ENCODE data around the gene PLAAT2. TPM values are rescaled to one million over a fixed set of nuclear protein-coding genes. Genes with fewer than 3 reads are reported as not detected.

PLAAT2 gene
- total and polyA plus RNA-seq, 9 of the 15 experiments (the other 6 are each of a cell fraction or from before 2014, with no cell fraction given), result not detected

GRCh38 chr11:63517156-63517555 lies 46.0 kb downstream of the PLAAT2 start (continued):
- 0 out of 2 replicates have a peak, but pooled peaks have one; percentile 23 for TF ChIP-seq MTA3 (IDR thresholded peaks at IDR 0.05; ENCODE audit: borderline replicate concordance)
- TF ChIP-seq, protein P1, sequence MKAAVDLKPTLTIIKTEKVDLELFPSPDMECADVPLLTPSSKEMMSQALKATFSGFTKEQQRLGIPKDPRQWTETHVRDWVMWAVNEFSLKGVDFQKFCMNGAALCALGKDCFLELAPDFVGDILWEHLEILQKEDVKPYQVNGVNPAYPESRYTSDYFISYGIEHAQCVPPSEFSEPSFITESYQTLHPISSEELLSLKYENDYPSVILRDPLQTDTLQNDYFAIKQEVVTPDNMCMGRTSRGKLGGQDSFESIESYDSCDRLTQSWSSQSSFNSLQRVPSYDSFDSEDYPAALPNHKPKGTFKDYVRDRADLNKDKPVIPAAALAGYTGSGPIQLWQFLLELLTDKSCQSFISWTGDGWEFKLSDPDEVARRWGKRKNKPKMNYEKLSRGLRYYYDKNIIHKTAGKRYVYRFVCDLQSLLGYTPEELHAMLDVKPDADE (conservative IDR thresholded peaks at IDR 0.05; ENCODE audit: control insufficient read depth, low read depth, low read length), result no peak
- TF ChIP-seq ELF4 (CRISPR knock-in tag; IDR thresholded peaks at IDR 0.05), result no peak
- no peak for TF ChIP-seq JUN (IDR thresholded peaks at IDR 0.05; ENCODE audit: borderline replicate concordance, low read depth, low read length)
- no peak for TF ChIP-seq JUN (CRISPR knock-in tag; IDR thresholded peaks at IDR 0.05; ENCODE audit: borderline replicate concordance)
- TF ChIP-seq ETV6 (IDR thresholded peaks at IDR 0.05; ENCODE audit: borderline replicate concordance in 1 of 2, low read depth in 2 of 2, low read length in 1 of 2), result no peak
- TF ChIP-seq ETV6 (CRISPR knock-in tag; IDR thresholded peaks at IDR 0.05; ENCODE audit: borderline replicate concordance), result no peak
- TF ChIP-seq, protein P2, sequence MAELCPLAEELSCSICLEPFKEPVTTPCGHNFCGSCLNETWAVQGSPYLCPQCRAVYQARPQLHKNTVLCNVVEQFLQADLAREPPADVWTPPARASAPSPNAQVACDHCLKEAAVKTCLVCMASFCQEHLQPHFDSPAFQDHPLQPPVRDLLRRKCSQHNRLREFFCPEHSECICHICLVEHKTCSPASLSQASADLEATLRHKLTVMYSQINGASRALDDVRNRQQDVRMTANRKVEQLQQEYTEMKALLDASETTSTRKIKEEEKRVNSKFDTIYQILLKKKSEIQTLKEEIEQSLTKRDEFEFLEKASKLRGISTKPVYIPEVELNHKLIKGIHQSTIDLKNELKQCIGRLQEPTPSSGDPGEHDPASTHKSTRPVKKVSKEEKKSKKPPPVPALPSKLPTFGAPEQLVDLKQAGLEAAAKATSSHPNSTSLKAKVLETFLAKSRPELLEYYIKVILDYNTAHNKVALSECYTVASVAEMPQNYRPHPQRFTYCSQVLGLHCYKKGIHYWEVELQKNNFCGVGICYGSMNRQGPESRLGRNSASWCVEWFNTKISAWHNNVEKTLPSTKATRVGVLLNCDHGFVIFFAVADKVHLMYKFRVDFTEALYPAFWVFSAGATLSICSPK (IDR thresholded peaks at IDR 0.05; ENCODE audit: borderline replicate concordance), result no peak
- TF ChIP-seq RCOR1 (IDR thresholded peaks at IDR 0.05; ENCODE audit: borderline replicate concordance in 1 of 2, low read depth in 2 of 2, low read length in 2 of 2), result peak; percentile 81 to 95; a peak in 3 of 4 replicates
- no peak for TF ChIP-seq ZNF507 (tag; conservative IDR thresholded peaks at IDR 0.05)
- TF ChIP-seq SP2 (IDR thresholded peaks at IDR 0.05; ENCODE audit: extremely low read depth, low read depth, low read length, poor library complexity, severe bottlenecking), result no peak
- TF ChIP-seq DIDO1 (tag; IDR thresholded peaks at IDR 0.05; ENCODE audit: low read depth), result no peak
- no peak for TF ChIP-seq MED1 (CRISPR knock-in tag; IDR thresholded peaks at IDR 0.05; ENCODE audit: borderline replicate concordance)
- no peak for TF ChIP-seq KAT2B (IDR thresholded peaks at IDR 0.05; ENCODE audit: low read depth, low read length)
- TF ChIP-seq FOXJ3 (CRISPR knock-in tag; IDR thresholded peaks at IDR 0.05), result no peak
- no peak for TF ChIP-seq OTX1 (CRISPR knock-in tag; IDR thresholded peaks at IDR 0.05)
- no peak; the same call in 1 of the 2 replicates for TF ChIP-seq MTA1 (IDR thresholded peaks at IDR 0.05; ENCODE audit: borderline replicate concordance)
- TF ChIP-seq ZNF23 (CRISPR knock-in tag; IDR thresholded peaks at IDR 0.05), result no peak
- TF ChIP-seq DPF2 (IDR thresholded peaks at IDR 0.05), result peak; percentile 96
- no peak for TF ChIP-seq ZNF668 (CRISPR knock-in tag; IDR thresholded peaks at IDR 0.05)
- peak; percentile 95 for TF ChIP-seq TCF3 (CRISPR knock-in tag; IDR thresholded peaks at IDR 0.05)
- TF ChIP-seq, protein P3, sequence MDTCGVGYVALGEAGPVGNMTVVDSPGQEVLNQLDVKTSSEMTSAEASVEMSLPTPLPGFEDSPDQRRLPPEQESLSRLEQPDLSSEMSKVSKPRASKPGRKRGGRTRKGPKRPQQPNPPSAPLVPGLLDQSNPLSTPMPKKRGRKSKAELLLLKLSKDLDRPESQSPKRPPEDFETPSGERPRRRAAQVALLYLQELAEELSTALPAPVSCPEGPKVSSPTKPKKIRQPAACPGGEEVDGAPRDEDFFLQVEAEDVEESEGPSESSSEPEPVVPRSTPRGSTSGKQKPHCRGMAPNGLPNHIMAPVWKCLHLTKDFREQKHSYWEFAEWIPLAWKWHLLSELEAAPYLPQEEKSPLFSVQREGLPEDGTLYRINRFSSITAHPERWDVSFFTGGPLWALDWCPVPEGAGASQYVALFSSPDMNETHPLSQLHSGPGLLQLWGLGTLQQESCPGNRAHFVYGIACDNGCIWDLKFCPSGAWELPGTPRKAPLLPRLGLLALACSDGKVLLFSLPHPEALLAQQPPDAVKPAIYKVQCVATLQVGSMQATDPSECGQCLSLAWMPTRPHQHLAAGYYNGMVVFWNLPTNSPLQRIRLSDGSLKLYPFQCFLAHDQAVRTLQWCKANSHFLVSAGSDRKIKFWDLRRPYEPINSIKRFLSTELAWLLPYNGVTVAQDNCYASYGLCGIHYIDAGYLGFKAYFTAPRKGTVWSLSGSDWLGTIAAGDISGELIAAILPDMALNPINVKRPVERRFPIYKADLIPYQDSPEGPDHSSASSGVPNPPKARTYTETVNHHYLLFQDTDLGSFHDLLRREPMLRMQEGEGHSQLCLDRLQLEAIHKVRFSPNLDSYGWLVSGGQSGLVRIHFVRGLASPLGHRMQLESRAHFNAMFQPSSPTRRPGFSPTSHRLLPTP (IDR thresholded peaks at IDR 0.05; ENCODE audit: borderline replicate concordance, extremely low read depth, insufficient read length), result peak; percentile 46
- no peak for TF ChIP-seq SNRNP70 (optimal IDR thresholded peaks at IDR 0.05; ENCODE audit: low read depth, low read length)
- TF ChIP-seq EP400 (IDR thresholded peaks at IDR 0.05), result no peak

Data from K562 (cell line).